CD4-positive, alpha-beta T cell (primary cell): Measurements from ENCODE around the gene AHNAK. TPM values are rescaled to one million over a fixed set of nuclear protein-coding genes. Genes with fewer than 3 reads are reported as not detected.

Experiments
- ATAC-seq: fragments of 200-7000 bp; cut with Tn5 transposase; one replicate; pipeline ENCODE4 v1.10.0; 2022; ENCODE audit warnings: mild to moderate bottlenecking; ENCODE audit not compliant: poor library complexity
- CTCF ChIA-PET: fragments of 350-600 bp; sonication (Branson Sonifier 250); formaldehyde crosslinking; loops from one replicate; lab custom pipeline; 2021; ENCODE audit warnings: antibody characterized with exemption, inconsistent platforms; lab: Charles Lee
- POLR2A ChIA-PET: fragments of 350-600 bp; sonication (Branson Sonifier 250); formaldehyde crosslinking; loops from one replicate; lab custom pipeline; 2021; ENCODE audit warnings: antibody characterized with exemption, inconsistent platforms; lab: Charles Lee
- DNase-seq, 14 experiments: peaks; one replicate each; pipeline ENCODE4 v3.0.0-alpha.2; 2013 to 2020; ENCODE audit warnings: mixed read lengths in 2 of 14
- H3K27ac ChIP-seq, 2 donors: one replicate each; pipeline versions ENCODE4 v1.5.1 to v1.7.0; 2013; ENCODE audit warnings: low read length in 2 of 2, low read depth in 1 of 2, mild to moderate bottlenecking in 1 of 2
- H3K27me3 ChIP-seq, 2 experiments: 1 replicate in 1 of 2; 2 replicates in 1 of 2; pipeline versions ENCODE4 v1.6.1 to v1.7.0; 2013; ENCODE audit warnings: low read length in 2 of 2, control low read depth in 1 of 2, mild to moderate bottlenecking in 1 of 2, moderate library complexity in 1 of 2; ENCODE audit not compliant: insufficient read depth in 2 of 2, control insufficient read depth in 1 of 2
- H3K36me3 ChIP-seq: one replicate; pipeline ENCODE4 v1.6.1; 2013; ENCODE audit warnings: low read length, control low read depth; ENCODE audit not compliant: insufficient read depth
- H3K4me1 ChIP-seq: one replicate; pipeline ENCODE4 v1.6.1; 2013; ENCODE audit warnings: low read length, control low read depth; ENCODE audit not compliant: insufficient read depth
- H3K4me3 ChIP-seq: one replicate; pipeline ENCODE4 v1.5.1; 2013; ENCODE audit warnings: mild to moderate bottlenecking, low read length, moderate library complexity
- H3K9me3 ChIP-seq, 2 experiments: 1 replicate in 1 of 2; 2 replicates in 1 of 2; pipeline versions ENCODE4 v1.6.1 to v1.7.0; 2013; ENCODE audit warnings: low read length in 2 of 2, mild to moderate bottlenecking in 2 of 2, control low read depth in 1 of 2, moderate library complexity in 1 of 2; ENCODE audit not compliant: control insufficient read depth in 1 of 2, insufficient read depth in 1 of 2
- H3K27ac Mint-ChIP-seq: one replicate; pipeline ENCODE4 v1.8.0; 2020; ENCODE audit warnings: mixed read lengths
- H3K27me3 Mint-ChIP-seq: one replicate; pipeline ENCODE4 v1.8.0; 2021; ENCODE audit warnings: mixed read lengths
- H3K36me3 Mint-ChIP-seq: one replicate; pipeline ENCODE4 v1.8.0; 2021; ENCODE audit warnings: low read depth, mixed read lengths
- H3K4me1 Mint-ChIP-seq: one replicate; pipeline ENCODE4 v1.8.0; 2021; ENCODE audit warnings: low read depth, mixed read lengths
- H3K4me3 Mint-ChIP-seq: one replicate; pipeline ENCODE4 v1.8.0; 2020; ENCODE audit warnings: mild to moderate bottlenecking, mixed read lengths
- H3K9me3 Mint-ChIP-seq: one replicate; pipeline ENCODE4 v1.8.0; 2020; ENCODE audit warnings: mixed read lengths
- CTCF ChIP-seq: fragments of 200-600 bp; IDR thresholded peaks from one replicate; pipeline ENCODE4 v1.8.0; 2022; ENCODE audit warnings: antibody characterized with exemption, mild to moderate bottlenecking
- intact Hi-C, 2 experiments: fragments of 100-400 bp; cut with DNase I in 1 of 2; cut with micrococcal nuclease in 1 of 2; formaldehyde crosslinking; loops; one replicate each; pipeline versions ENCODE4 v1.15.1 to v1.9.0; 2023 to 2025; cut with DNase I, micrococcal nuclease
- total RNA-seq, 174 experiments: library from RNA in 2 of 174; stranded (reverse) in 2 of 174; gene quantifications; one replicate each; pipeline ENCODE4 v1.2.3 and lab custom pipeline; 2021 to 2026

Gene AHNAK
- total RNA-seq, 2 experiments from 2014 or later: 320 to 332 TPM

- intact Hi-C loops: loop anchor here (1.0 to 10.0 kb wide), 4 partner anchors 13 to 491 kb away; partner anchors contain the start of gene SLC3A2 (in 1 of the 2)
These were observed 152.9 kb downstream of the AHNAK start for GRCh38 chr11:62393735-62394134.

DNA sequence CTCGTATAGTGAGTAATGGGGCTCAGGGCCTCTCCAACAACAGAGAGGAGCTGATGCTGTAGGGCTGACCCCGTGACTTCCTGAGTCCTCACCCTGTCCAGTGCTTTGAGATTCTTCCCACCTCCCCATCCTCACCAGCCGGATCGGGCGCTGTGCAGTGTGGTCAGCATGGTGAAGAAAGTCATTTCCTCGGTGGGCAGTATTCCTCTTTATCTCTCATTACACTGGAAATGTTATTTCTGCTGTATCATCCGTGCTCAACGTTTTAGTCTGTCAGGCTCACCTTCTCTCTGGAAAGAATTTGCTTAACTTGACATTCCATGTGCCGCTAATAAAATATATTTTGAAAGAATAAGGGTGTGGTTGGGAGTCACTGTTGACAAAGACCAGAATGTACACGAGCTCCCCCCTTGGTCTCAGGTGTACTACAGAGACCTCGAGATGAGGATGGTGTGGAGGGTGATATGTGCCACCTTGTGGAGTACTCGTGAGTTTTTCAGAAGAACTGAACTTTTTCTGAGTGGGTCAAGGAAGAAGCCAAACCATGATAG, 153.5 kb downstream of the AHNAK start:
- Histone ChIP-seq H3K27ac (no peak overlapping the region), H3K4me3 (no peak overlapping the region), H3K4me1 (no peaks in the 10 kb centered on the region), H3K27me3 (no peaks in the 10 kb centered on the region), H3K36me3 (no peaks in the 10 kb centered on the region), H3K9me3 (no peaks in the 10 kb centered on the region)
- Mint-ChIP-seq H3K27ac (peak overlapping the region; percentile 53), H3K4me3 (no peak overlapping the region), H3K4me1 (peaks cover 12% of the 10 kb centered on the region), H3K27me3 (no peaks in the 10 kb centered on the region), H3K36me3 (no peaks in the 10 kb centered on the region), H3K9me3 (no peaks in the 10 kb centered on the region)
- DNase-seq: peak in 5 of 14 experiments; percentile 30 to 70 (median 51)
- CTCF ChIA-PET: interaction anchor here (0.6 to 1.4 kb wide), 4 partner anchors 9 to 240 kb away, joined by 3 to 4 read pairs (median 4); no protein-coding TSS in a partner anchor
- peak; percentile 77 for ATAC-seq
- intact Hi-C loops: loop anchor here in 1 of 2 experiments (10.0 kb wide), 1 partner anchor 492 kb away; the partner anchor contains the start of gene SLC3A2
- POLR2A ChIA-PET: interaction anchor here (1.0 kb wide), 1 partner anchor 12 kb away, joined by 3 read pairs; no protein-coding TSS in a partner anchor
- peak; percentile 44 for TF ChIP-seq CTCF

More at GRCh38 chr11:62393735-62394134, 152.9 kb downstream of the AHNAK start:
- Histone ChIP-seq H3K27me3 (no peaks in the 10 kb centered on the region), H3K4me3 (no peak overlapping the region), H3K4me1 (no peaks in the 10 kb centered on the region), H3K9me3 (no peaks in the 10 kb centered on the region), H3K27ac (no peak overlapping the region), H3K36me3 (no peaks in the 10 kb centered on the region)
- Mint-ChIP-seq H3K27me3 (no peaks in the 10 kb centered on the region), H3K36me3 (no peaks in the 10 kb centered on the region), H3K9me3 (no peaks in the 10 kb centered on the region), H3K4me1 (peaks cover 12% of the 10 kb centered on the region), H3K27ac (no peak overlapping the region), H3K4me3 (no peak overlapping the region)
- TF ChIP-seq CTCF: no peak
- ATAC-seq (no peak), DNase-seq (no peak)
- POLR2A ChIA-PET: interaction anchor here (1.0 kb wide), 1 partner anchor 12 kb away, joined by 3 read pairs; no protein-coding TSS in a partner anchor
- CTCF ChIA-PET: interaction anchor here (1.3 to 1.8 kb wide), 4 partner anchors 8 to 301 kb away, joined by 3 to 4 read pairs (median 4); no protein-coding TSS in a partner anchor

GRCh38 chr11:62392506-62392905, 154.1 kb downstream of the AHNAK start:
- no peaks in the 10 kb centered on the region for H3K36me3 ChIP-seq
- DNase-seq (no peak), ATAC-seq (no peak)
- Mint-ChIP-seq H3K4me1 (peaks cover 12% of the 10 kb centered on the region), H3K4me3 (no peak overlapping the region), H3K27ac (no peak overlapping the region), H3K9me3 (no peaks in the 10 kb centered on the region), H3K36me3 (no peaks in the 10 kb centered on the region), H3K27me3 (no peaks in the 10 kb centered on the region)
- H3K4me3 ChIP-seq: no peak overlapping the region
- no peak for TF ChIP-seq CTCF
- no peak overlapping the region for H3K27ac ChIP-seq
- intact Hi-C loops: loop anchor here in 1 of 2 experiments (1.0 to 10.0 kb wide), 2 partner anchors 12 to 492 kb away; partner anchors contain the start of gene SLC3A2
- no peaks in the 10 kb centered on the region for H3K9me3 ChIP-seq
- ChIA-PET POLR2A (no interaction called here), CTCF (interaction anchor here (1.3 kb wide), 2 partner anchors 13 to 32 kb away, joined by 3 to 4 read pairs; no protein-coding TSS in a partner anchor)
- H3K4me1 ChIP-seq: no peaks in the 10 kb centered on the region
- H3K27me3 ChIP-seq: no peaks in the 10 kb centered on the region
